ENCODE results near the gene SCYL1. TPM values are rescaled to one million over a fixed set of nuclear protein-coding genes. Genes with fewer than 3 reads are reported as not detected.
A peak's percentile ranks its signal among the peaks of the same experiment; 100 is the strongest.

SCYL1 gene
- total RNA-seq, 1 donor from 2014 or later, result 103 TPM

GRCh38 chr11:65585396-65586246 is 60.7 kb downstream of the SCYL1 start:
- peak overlapping the region; percentile 48 for H3K27ac Mint-ChIP-seq (ENCODE audit: unreplicated experiment)
- H3K4me1 Mint-ChIP-seq (ENCODE audit: unreplicated experiment), result peaks cover 33% of the 10 kb centered on the region
- peaks cover 16% of the 10 kb centered on the region for H3K36me3 Mint-ChIP-seq (ENCODE audit: unreplicated experiment)
- TF ChIP-seq CTCF (IDR thresholded peaks at IDR 0.05), result no peak
- DNase-seq (ENCODE audit: extremely low spot score, unreplicated experiment), result no peak
- no peaks in the 10 kb centered on the region for H3K9me3 Mint-ChIP-seq (ENCODE audit: unreplicated experiment)
- H3K27me3 Mint-ChIP-seq (ENCODE audit: unreplicated experiment), result no peaks in the 10 kb centered on the region
- H3K4me3 Mint-ChIP-seq (ENCODE audit: unreplicated experiment), result no peak overlapping the region

GRCh38 chr11:65586247-65586630 is 61.4 kb downstream of the SCYL1 start:
- DNase-seq (ENCODE audit: extremely low spot score, unreplicated experiment), result no peak
- H3K9me3 Mint-ChIP-seq (ENCODE audit: unreplicated experiment), result no peaks in the 10 kb centered on the region
- H3K4me3 Mint-ChIP-seq (ENCODE audit: unreplicated experiment), result no peak overlapping the region
- H3K4me1 Mint-ChIP-seq (ENCODE audit: unreplicated experiment), result peaks cover 34% of the 10 kb centered on the region
- peaks cover 16% of the 10 kb centered on the region for H3K36me3 Mint-ChIP-seq (ENCODE audit: unreplicated experiment)
- H3K27ac Mint-ChIP-seq (ENCODE audit: unreplicated experiment), result peak overlapping the region; percentile 48
- H3K27me3 Mint-ChIP-seq (ENCODE audit: unreplicated experiment), result no peaks in the 10 kb centered on the region
- TF ChIP-seq CTCF (IDR thresholded peaks at IDR 0.05), result no peak

GRCh38 chr11:65586676-65587075 is 61.8 kb downstream of the SCYL1 start:
- peaks cover 36% of the 10 kb centered on the region for H3K4me1 Mint-ChIP-seq (ENCODE audit: unreplicated experiment)
- H3K9me3 Mint-ChIP-seq (ENCODE audit: unreplicated experiment), result no peaks in the 10 kb centered on the region
- no peaks in the 10 kb centered on the region for H3K27me3 Mint-ChIP-seq (ENCODE audit: unreplicated experiment)
- TF ChIP-seq CTCF (IDR thresholded peaks at IDR 0.05), result no peak
- no peak for DNase-seq (ENCODE audit: extremely low spot score, unreplicated experiment)
- H3K27ac Mint-ChIP-seq (ENCODE audit: unreplicated experiment), result peak overlapping the region; percentile 48
- H3K4me3 Mint-ChIP-seq (ENCODE audit: unreplicated experiment), result no peak overlapping the region
- peaks cover 16% of the 10 kb centered on the region for H3K36me3 Mint-ChIP-seq (ENCODE audit: unreplicated experiment)

Other genes with a start within 250 kb of the SCYL1 start
- gene CDC42EP2, start 210.2 kb upstream of the SCYL1 start, total RNA-seq, result 20.7 and 23.1 TPM in 2 replicates
- gene DPF2, start 191.2 kb upstream of the SCYL1 start, total RNA-seq, result 57.7 and 74.9 TPM in 2 replicates
- gene TIGD3, start 170.3 kb upstream of the SCYL1 start, total RNA-seq, result 0.16 and 0.24 TPM in 2 replicates
- gene SLC25A45, start 142.4 kb upstream of the SCYL1 start, total RNA-seq, result 9.9 and 10.8 TPM in 2 replicates
- 62.8 and 65.8 TPM in 2 replicates for gene FRMD8, start 138.4 kb upstream of the SCYL1 start, total RNA-seq
- gene NEAT1, start 102.3 kb upstream of the SCYL1 start, total RNA-seq, result 300 and 534 TPM in 2 replicates
- 11,843 and 16,538 TPM in 2 replicates for gene MALAT1, start 26.0 kb upstream of the SCYL1 start, total RNA-seq
- 219 and 256 TPM in 2 replicates for gene LTBP3, start 33.3 kb downstream of the SCYL1 start, total RNA-seq
- gene ZNRD2, start 45.4 kb downstream of the SCYL1 start, total RNA-seq, result 31.3 and 32.7 TPM in 2 replicates
- 84.2 and 92.1 TPM in 2 replicates for gene FAM89B, start 47.5 kb downstream of the SCYL1 start, total RNA-seq
- 39.7 and 42.6 TPM in 2 replicates for gene EHBP1L1, start 51.0 kb downstream of the SCYL1 start, total RNA-seq
- gene KCNK7, start 70.7 kb downstream of the SCYL1 start, total RNA-seq, result not detected in 2 replicates
- gene MAP3K11, start 89.1 kb downstream of the SCYL1 start, total RNA-seq, result 43.5 and 44.7 TPM in 2 replicates
- 47.7 and 49.8 TPM in 2 replicates for gene PCNX3, start 90.7 kb downstream of the SCYL1 start, total RNA-seq
- gene SIPA1, start 113.0 kb downstream of the SCYL1 start, total RNA-seq, result 31.2 and 34.7 TPM in 2 replicates
- 77.4 and 79.7 TPM in 2 replicates for gene RELA, start 137.8 kb downstream of the SCYL1 start, total RNA-seq
- 60.4 and 66.5 TPM in 2 replicates for gene KAT5, start 187.2 kb downstream of the SCYL1 start, total RNA-seq
- gene RNASEH2C, start 195.7 kb downstream of the SCYL1 start, total RNA-seq, result 54.2 and 55.6 TPM in 2 replicates

All from osteocyte (in vitro differentiated cells).